ENCODE measurements around the gene ZNF598. TPM values are rescaled to one million over a fixed set of nuclear protein-coding genes. Genes with fewer than 3 reads are reported as not detected.

Gene ZNF598
- total and polyA plus RNA-seq, 10 of the 15 experiments (the other 5 are each of a cell fraction or from before 2014, with no cell fraction given), result 0.08 to 74.0 (median 14.4) TPM

DNA sequence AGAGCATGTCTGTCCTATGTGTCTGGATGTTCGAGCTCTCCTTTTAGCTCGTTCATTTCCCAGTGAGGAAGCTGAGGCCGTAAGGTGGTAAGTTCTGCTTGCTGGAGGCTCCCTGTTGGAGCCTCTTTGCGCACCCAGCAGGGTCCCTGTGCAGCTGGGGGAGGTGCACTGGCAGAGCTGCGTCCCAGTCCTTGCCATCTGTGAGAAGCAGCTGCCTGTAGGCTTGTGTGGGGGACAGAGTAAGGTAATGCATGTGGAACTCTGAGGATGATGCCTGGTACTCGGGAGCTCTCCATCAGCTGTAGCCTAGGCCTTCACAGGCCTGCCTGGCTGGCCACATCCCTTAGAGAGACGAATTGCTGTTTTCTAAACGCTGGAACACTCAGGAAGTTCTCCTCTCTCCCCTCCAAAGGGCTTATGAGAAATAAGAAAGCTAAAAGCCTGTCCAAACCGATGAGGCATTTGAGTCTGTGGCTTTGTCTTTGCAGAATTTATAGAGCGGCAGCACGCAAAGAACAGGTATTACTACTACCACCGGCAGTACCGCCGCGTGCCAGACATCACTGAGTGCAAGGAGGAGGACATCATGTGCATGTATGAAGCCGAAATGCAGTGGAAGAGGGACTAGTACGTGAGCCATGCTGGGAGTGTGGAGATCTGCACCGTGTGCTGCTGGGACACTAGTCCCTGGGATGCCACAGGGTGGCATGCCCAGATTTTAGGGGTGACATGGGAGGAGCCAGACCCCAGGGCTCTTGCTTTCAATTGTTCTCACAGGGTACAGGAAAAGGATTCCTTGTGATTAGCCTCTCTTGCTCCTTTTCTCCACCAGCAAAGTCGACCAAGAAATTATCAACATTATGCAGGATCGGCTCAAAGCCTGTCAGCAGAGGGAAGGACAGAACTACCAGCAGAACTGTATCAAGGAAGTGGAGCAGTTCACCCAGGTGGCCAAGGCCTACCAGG, 48.7 kb downstream of the ZNF598 start (continued):
- TF ChIP-seq PML (IDR thresholded peaks at IDR 0.05; ENCODE audit: low read length) (peak; percentile 92), NFIC (IDR thresholded peaks at IDR 0.05; ENCODE audit: low read depth, low read length) (peak; percentile 59), RFX5 (IDR thresholded peaks at IDR 0.05; ENCODE audit: low read depth, low read length) (no peak)
- TF ChIP-seq, protein P1, sequence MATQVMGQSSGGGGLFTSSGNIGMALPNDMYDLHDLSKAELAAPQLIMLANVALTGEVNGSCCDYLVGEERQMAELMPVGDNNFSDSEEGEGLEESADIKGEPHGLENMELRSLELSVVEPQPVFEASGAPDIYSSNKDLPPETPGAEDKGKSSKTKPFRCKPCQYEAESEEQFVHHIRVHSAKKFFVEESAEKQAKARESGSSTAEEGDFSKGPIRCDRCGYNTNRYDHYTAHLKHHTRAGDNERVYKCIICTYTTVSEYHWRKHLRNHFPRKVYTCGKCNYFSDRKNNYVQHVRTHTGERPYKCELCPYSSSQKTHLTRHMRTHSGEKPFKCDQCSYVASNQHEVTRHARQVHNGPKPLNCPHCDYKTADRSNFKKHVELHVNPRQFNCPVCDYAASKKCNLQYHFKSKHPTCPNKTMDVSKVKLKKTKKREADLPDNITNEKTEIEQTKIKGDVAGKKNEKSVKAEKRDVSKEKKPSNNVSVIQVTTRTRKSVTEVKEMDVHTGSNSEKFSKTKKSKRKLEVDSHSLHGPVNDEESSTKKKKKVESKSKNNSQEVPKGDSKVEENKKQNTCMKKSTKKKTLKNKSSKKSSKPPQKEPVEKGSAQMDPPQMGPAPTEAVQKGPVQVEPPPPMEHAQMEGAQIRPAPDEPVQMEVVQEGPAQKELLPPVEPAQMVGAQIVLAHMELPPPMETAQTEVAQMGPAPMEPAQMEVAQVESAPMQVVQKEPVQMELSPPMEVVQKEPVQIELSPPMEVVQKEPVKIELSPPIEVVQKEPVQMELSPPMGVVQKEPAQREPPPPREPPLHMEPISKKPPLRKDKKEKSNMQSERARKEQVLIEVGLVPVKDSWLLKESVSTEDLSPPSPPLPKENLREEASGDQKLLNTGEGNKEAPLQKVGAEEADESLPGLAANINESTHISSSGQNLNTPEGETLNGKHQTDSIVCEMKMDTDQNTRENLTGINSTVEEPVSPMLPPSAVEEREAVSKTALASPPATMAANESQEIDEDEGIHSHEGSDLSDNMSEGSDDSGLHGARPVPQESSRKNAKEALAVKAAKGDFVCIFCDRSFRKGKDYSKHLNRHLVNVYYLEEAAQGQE (IDR thresholded peaks at IDR 0.05; ENCODE audit: low read depth, low read length), result no peak

DNA sequence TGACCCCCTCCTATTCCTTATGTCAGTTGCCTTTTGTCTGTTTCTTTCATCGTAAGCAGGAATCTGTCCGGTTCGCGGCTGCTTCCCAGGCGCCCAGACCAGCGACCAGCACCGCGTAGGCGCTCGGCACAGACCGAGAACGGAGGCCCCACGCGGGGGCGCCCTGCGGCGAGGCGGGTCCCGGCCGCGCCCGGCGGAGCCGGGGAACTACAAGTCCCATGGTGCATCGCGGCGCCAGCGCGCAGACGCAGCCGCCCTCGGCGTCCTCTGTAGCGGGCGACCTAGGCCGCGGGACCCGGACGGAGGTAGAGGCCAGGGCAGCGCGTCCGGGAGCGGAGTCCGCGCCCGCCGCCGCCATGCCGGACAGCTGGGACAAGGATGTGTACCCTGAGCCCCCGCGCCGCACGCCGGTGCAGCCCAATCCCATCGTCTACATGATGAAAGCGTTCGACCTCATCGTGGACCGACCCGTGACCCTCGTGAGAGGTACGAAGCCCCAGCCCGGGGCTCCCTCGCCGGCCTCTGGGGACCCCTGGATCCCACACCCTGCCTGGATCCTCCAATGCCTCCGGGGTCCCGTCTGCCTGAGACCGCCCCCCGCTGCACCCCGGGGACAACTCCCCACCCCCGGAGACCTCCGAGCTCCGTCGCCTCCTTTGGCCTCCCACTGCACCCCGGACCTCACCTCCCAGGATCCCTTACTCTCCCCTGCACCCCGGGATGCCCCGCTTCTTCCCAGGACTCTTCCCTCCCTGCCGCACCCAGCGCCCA, 50.2 kb downstream of the ZNF598 start, which contains the start of gene NDUFB10:
TSS of gene NDUFB10 (plus strand) at position 270 of the 771 bp plus-strand sequence. CDS start at position 357, 87 bp downstream.
- H3K9ac ChIP-seq (ENCODE audit: control insufficient read depth, insufficient read depth, low read length), result peak within 1 kb of the TSS; percentile 89
- peak; percentile 83 for FAIRE-seq
- POLR2A ChIA-PET, result interaction anchor here (0.7 to 1.8 kb wide), 4 partner anchors 12 to 22 kb away, joined by 3 to 4 read pairs (median 3); partner anchors contain the start of genes MSRB1, NOXO1 and TBL3
- peak within 1 kb of the TSS; percentile 77 for H3K27ac ChIP-seq (ENCODE audit: control insufficient read depth, insufficient read depth)
- SMC1A ChIA-PET (ENCODE audit: uncharacterized antibody, unreplicated experiment), result no interaction called here
- CTCF ChIA-PET, result interaction anchor here (0.9 kb wide), 1 partner anchor 44 kb away, joined by 3 read pairs; no protein-coding TSS in a partner anchor
- peak; percentile 41 for DNase-seq (ENCODE audit: low read depth, low spot score)
- no peaks in the 10 kb centered on the region for H3K9me3 ChIP-seq (replicated peaks; ENCODE audit: control insufficient read depth, insufficient read depth, low read length)
- H3K27me3 ChIP-seq (replicated peaks in 1 of 2; ENCODE audit: control insufficient read depth in 2 of 2, insufficient read depth in 2 of 2, low read length in 1 of 2), result no peaks in the 10 kb centered on the region; a peak in 1 of 4 replicates
- H3K4me3 ChIP-seq, result peak within 1 kb of the TSS; percentile 83
- in situ Hi-C loops (cut with MboI), result no loop called here
- H3K4me2 ChIP-seq (ENCODE audit: control insufficient read depth, insufficient read depth), result peak within 1 kb of the TSS; percentile 89
- H2AFZ ChIP-seq (ENCODE audit: control insufficient read depth, low read depth, low read length), result peak within 1 kb of the TSS; percentile 95
- peaks cover 6% of the 10 kb centered on the region; the same call in 1 of the 2 replicates for H4K20me1 ChIP-seq (ENCODE audit: control insufficient read depth, insufficient read depth)
- peaks cover 19% of the 10 kb centered on the region for H3K4me1 ChIP-seq (ENCODE audit: control insufficient read depth, insufficient read depth, low read length)
- peaks cover 47% of the 10 kb centered on the region for H3K79me2 ChIP-seq (ENCODE audit: control insufficient read depth, insufficient read depth, low read length)
- intact Hi-C loops (cut with micrococcal nuclease; ENCODE audit: unreplicated experiment), result no loop called here
- ATAC-seq, result peak; percentile 81
- RAD21 ChIA-PET (ENCODE audit: unreplicated experiment), result interaction anchor here (1.0 to 1.1 kb wide), 2 partner anchors 177 to 181 kb away, joined by 4 read pairs; partner anchors contain the start of genes NUBP2 and SPSB3
- peaks cover 11 to 13% of the 10 kb centered on the region in 2 experiments; a peak in 3 of 4 replicates for H3K36me3 ChIP-seq (ENCODE audit: control insufficient read depth in 2 of 2, insufficient read depth in 2 of 2, low read length in 1 of 2)
- no TSS peak for BruUV-seq (replicated peaks)
- WGBS (ENCODE audit: insufficient coverage, insufficient replicate concordance, low lambda C conversion rate, missing lambda C conversion rate), result under 1% methylated on average over 74 of the region's 79 CpGs
- TF ChIP-seq SIN3A (IDR thresholded peaks at IDR 0.05; ENCODE audit: low read depth, low read length), result peak; percentile 27; the same call in 1 of the 2 replicates
- peak; percentile 90 for TF ChIP-seq KLF5 (IDR thresholded peaks at IDR 0.05; ENCODE audit: partially characterized antibody)
- TF ChIP-seq, protein P2, sequence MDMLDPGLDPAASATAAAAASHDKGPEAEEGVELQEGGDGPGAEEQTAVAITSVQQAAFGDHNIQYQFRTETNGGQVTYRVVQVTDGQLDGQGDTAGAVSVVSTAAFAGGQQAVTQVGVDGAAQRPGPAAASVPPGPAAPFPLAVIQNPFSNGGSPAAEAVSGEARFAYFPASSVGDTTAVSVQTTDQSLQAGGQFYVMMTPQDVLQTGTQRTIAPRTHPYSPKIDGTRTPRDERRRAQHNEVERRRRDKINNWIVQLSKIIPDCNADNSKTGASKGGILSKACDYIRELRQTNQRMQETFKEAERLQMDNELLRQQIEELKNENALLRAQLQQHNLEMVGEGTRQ (IDR thresholded peaks at IDR 0.05; ENCODE audit: borderline replicate concordance, low read depth, low read length), result no peak
- TF ChIP-seq STAT1 (conservative IDR thresholded peaks at IDR 0.05), result 0 out of 2 replicates have a peak, but pooled peaks have one; percentile 95
- TF ChIP-seq HCFC1 (IDR thresholded peaks at IDR 0.05; ENCODE audit: low read length), result peak; percentile 90
- TF ChIP-seq, protein P3, sequence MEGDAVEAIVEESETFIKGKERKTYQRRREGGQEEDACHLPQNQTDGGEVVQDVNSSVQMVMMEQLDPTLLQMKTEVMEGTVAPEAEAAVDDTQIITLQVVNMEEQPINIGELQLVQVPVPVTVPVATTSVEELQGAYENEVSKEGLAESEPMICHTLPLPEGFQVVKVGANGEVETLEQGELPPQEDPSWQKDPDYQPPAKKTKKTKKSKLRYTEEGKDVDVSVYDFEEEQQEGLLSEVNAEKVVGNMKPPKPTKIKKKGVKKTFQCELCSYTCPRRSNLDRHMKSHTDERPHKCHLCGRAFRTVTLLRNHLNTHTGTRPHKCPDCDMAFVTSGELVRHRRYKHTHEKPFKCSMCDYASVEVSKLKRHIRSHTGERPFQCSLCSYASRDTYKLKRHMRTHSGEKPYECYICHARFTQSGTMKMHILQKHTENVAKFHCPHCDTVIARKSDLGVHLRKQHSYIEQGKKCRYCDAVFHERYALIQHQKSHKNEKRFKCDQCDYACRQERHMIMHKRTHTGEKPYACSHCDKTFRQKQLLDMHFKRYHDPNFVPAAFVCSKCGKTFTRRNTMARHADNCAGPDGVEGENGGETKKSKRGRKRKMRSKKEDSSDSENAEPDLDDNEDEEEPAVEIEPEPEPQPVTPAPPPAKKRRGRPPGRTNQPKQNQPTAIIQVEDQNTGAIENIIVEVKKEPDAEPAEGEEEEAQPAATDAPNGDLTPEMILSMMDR (IDR thresholded peaks at IDR 0.05 in 2 of 3, conservative IDR thresholded peaks at IDR 0.05 in 1 of 3; ENCODE audit: control insufficient read depth in 2 of 3, extremely low read depth in 1 of 3, insufficient read depth in 1 of 3, low read depth in 3 of 3, low read length in 3 of 3), result peak; percentile 66 to 91 (median 81)
- TF ChIP-seq CBX3 (IDR thresholded peaks at IDR 0.05; ENCODE audit: borderline replicate concordance, low read depth), result no peak
- no peak for TF ChIP-seq ZNF217 (IDR thresholded peaks at IDR 0.05)
